Peyer's patch (tissue), 4 donors: ENCODE results near the gene CELSR1.

ENCODE experiments used
- CTCF ChIP-seq, 6 experiments: fragments of 450-650 bp in 4 of 6; fragments of 200-600 bp in 2 of 6; sonication (generic) in 1 of 6; IDR thresholded peaks; one replicate each; pipeline ENCODE4 v1.5.1; 2017 to 2019; ENCODE audit warnings: antibody characterized with exemption in 6 of 6, mild to moderate bottlenecking in 3 of 6, moderate library complexity in 1 of 6
- POLR2A ChIP-seq, 2 donors: fragments of 450-650 bp; IDR thresholded peaks; one replicate each; pipeline ENCODE4 v1.5.1; 2017; ENCODE audit warnings: antibody characterized with exemption in 2 of 2, mild to moderate bottlenecking in 2 of 2, moderate library complexity in 2 of 2

DNA sequence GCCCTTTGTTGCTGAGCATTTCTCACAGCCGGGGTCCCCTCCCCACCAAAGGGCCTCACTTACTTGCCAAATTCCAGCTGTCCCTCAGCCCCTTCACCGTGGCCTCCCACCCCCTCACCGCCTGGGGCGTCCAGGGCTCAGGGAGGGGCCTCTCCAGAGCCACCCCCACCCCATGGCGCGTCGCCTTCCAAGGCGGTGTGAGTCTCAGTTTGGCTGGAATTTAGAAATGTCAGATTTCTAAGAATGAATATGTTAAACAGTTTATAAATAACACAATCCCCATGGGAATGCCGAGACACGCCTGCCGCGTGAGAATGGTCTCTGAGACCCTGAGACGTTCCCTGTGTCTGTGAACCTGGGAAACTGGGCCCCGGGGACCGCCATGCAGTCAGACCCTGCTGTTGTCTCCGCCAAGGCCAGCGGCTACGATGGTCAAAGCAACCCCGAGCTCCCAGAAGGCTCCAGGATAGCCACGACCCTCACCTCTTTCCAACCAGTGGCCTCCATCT, 28.9 kb downstream of the CELSR1 start:
- TF ChIP-seq CTCF (IDR thresholded peaks at IDR 0.05) (no peak), POLR2A (IDR thresholded peaks at IDR 0.05) (no peak)
